Breast epithelium (tissue), 3 donors: ENCODE measurements around the gene SF3B1.

Experiments used
- POLR2AphosphoS5 ChIP-seq, 3 donors: sonication (generic); formaldehyde crosslinking; IDR thresholded peaks; one replicate each; pipeline ENCODE4 v1.6.1; 2017; ENCODE audit warnings: antibody characterized with exemption in 3 of 3
- TF ChIP-seq, protein P1 (sequence below), 3 donors: fragments of 450-650 bp; IDR thresholded peaks; one replicate each; pipeline ENCODE4 v1.5.1; 2016 to 2017; ENCODE audit warnings: antibody characterized with exemption in 3 of 3, mild to moderate bottlenecking in 3 of 3, moderate library complexity in 3 of 3

DNA sequence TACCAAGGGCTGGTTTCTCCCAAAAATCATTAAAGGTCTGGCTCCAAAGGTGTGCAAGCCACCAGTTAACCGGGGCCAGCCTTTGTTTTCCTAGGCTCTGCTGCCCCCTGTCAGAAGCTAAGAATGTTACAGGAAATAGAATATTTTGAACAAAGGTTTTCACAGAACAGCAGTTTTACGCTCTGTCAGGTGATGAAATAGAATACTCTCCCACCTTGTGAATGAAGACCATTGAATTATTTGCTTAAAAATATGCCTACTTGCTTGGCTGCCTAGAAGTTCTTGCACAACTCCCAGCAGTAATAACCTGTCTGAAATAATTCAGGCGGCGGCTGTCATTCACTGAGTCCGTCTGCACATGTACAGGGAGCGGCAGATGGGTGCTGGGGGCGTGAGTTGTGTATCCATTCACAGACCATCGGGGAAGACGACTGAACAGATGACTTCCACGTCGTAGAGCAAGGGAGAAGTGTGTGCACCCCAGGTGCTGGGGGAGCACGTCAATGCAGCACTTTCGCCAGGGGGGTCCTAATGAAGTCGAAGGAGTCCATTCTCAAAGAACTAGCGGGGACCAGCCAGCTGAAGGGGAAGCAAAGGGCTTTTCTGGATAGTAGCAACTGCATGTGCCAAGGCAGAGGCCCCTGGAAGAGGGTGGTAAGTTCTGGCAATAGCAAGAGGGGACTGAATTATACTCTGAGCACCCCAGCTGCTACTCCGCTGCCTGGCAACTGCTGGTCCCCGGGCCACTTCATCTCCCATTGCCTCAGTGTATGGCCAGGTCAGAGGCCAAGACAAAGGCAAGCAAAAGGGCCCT is 56.1 kb downstream of the SF3B1 start:
- TF ChIP-seq, protein P1, sequence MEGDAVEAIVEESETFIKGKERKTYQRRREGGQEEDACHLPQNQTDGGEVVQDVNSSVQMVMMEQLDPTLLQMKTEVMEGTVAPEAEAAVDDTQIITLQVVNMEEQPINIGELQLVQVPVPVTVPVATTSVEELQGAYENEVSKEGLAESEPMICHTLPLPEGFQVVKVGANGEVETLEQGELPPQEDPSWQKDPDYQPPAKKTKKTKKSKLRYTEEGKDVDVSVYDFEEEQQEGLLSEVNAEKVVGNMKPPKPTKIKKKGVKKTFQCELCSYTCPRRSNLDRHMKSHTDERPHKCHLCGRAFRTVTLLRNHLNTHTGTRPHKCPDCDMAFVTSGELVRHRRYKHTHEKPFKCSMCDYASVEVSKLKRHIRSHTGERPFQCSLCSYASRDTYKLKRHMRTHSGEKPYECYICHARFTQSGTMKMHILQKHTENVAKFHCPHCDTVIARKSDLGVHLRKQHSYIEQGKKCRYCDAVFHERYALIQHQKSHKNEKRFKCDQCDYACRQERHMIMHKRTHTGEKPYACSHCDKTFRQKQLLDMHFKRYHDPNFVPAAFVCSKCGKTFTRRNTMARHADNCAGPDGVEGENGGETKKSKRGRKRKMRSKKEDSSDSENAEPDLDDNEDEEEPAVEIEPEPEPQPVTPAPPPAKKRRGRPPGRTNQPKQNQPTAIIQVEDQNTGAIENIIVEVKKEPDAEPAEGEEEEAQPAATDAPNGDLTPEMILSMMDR (IDR thresholded peaks at IDR 0.05) = peak; percentile 73 to 81 (median 79)
- no peak for TF ChIP-seq POLR2AphosphoS5 (IDR thresholded peaks at IDR 0.05)
